Endodermal cell (in vitro differentiated cells): ENCODE data around the gene CASP14. TPM values are rescaled to one million over a fixed set of nuclear protein-coding genes. Genes with fewer than 3 reads are reported as not detected.

Experiments used
- DNase-seq: peaks from one replicate; pipeline ENCODE4 v3.0.0-alpha.2; 2017
- H3K27ac ChIP-seq: 2 replicates; pipeline ENCODE4 v1.5.1; 2013; ENCODE audit warnings: mild to moderate bottlenecking, low read depth, low read length, moderate library complexity
- H3K27me3 ChIP-seq: 2 replicates; pipeline ENCODE4 v1.6.1; 2013; ENCODE audit warnings: mild to moderate bottlenecking, low read length, moderate library complexity; ENCODE audit not compliant: insufficient read depth, control insufficient read depth, poor library complexity, severe bottlenecking
- H3K36me3 ChIP-seq: 2 replicates; pipeline ENCODE4 v1.7.0; 2013; ENCODE audit warnings: mild to moderate bottlenecking, low read length, moderate library complexity; ENCODE audit not compliant: control insufficient read depth, insufficient read depth
- H3K4me1 ChIP-seq: one replicate; pipeline ENCODE4 v1.7.0; 2013; ENCODE audit warnings: low read length; ENCODE audit not compliant: control insufficient read depth, insufficient read depth
- H3K4me3 ChIP-seq: 2 replicates; pipeline ENCODE4 v1.5.1; 2013; ENCODE audit warnings: mild to moderate bottlenecking, low read length, moderate library complexity
- H3K9ac ChIP-seq: 2 replicates; pipeline ENCODE4 v1.6.1; 2013; ENCODE audit warnings: mild to moderate bottlenecking, low read length, moderate library complexity; ENCODE audit not compliant: poor library complexity, severe bottlenecking; ENCODE audit errors: extremely low read depth
- H3K9me3 ChIP-seq: 2 replicates; pipeline ENCODE4 v1.6.1; 2013; ENCODE audit warnings: mild to moderate bottlenecking, low read length, moderate library complexity; ENCODE audit not compliant: control insufficient read depth
- H3K27ac Mint-ChIP-seq: 2 replicates; pipeline ENCODE4 v1.8.0; 2020; ENCODE audit warnings: mixed read lengths
- H3K27me3 Mint-ChIP-seq: 2 replicates; pipeline ENCODE4 v1.8.0; 2021; ENCODE audit warnings: mild to moderate bottlenecking, mixed read lengths; ENCODE audit not compliant: insufficient read depth
- H3K36me3 Mint-ChIP-seq: 2 replicates; pipeline ENCODE4 v1.8.0; 2020; ENCODE audit warnings: low read depth, mixed read lengths
- H3K4me1 Mint-ChIP-seq: 2 replicates; pipeline ENCODE4 v1.8.0; 2020; ENCODE audit warnings: mixed read lengths
- H3K4me3 Mint-ChIP-seq: 2 replicates; pipeline ENCODE4 v1.8.0; 2020; ENCODE audit warnings: mild to moderate bottlenecking, moderate library complexity, mixed read lengths
- H3K9me3 Mint-ChIP-seq: 2 replicates; pipeline ENCODE4 v1.8.0; 2020; ENCODE audit warnings: mild to moderate bottlenecking, mixed read lengths
- CTCF ChIP-seq: fragments of 200-600 bp; sonication (generic); conservative IDR thresholded peaks from 2 replicates; pipeline ENCODE4 v1.5.0; 2021; ENCODE audit warnings: antibody characterized with exemption, mild to moderate bottlenecking
- WGBS, 2 experiments: methylation state at CpG; one replicate each; pipeline versions ENCODE4 v1.1.5 to v1.1.7; 2013; ENCODE audit warnings: missing lambda C conversion rate in 2 of 2, mixed read lengths in 1 of 2; ENCODE audit not compliant: insufficient coverage in 1 of 2, insufficient read length in 1 of 2; 5-methylcytosine and 5-hydroxymethylcytosine counted together
- total RNA-seq, 2 donors: library from RNA; stranded (reverse); fragmentation: NEBNext Ultra II Directional in 1 of 2; extraction: Animal tissue kit (Norgen Biotek cat#: 25700) in 1 of 2; gene quantifications; 2 replicates in 1 of 2; 3 replicates in 1 of 2; pipeline ENCODE4 v1.2.1, GENCODE V29; 2021

The CASP14 gene
- total RNA-seq, 2 donors from 2014 or later = not detected

- Histone ChIP-seq H3K27ac (no peak overlapping the region), H3K36me3 (no peaks in the 10 kb centered on the region), H3K4me1 (no peaks in the 10 kb centered on the region), H3K27me3 (no peaks in the 10 kb centered on the region), H3K9me3 (no peaks in the 10 kb centered on the region), H3K4me3 (no peak overlapping the region), H3K9ac (no peak overlapping the region)
- H3K4me3 Mint-ChIP-seq = no peak overlapping the region
- H3K36me3 Mint-ChIP-seq = no peaks in the 10 kb centered on the region
- no peak for TF ChIP-seq CTCF
- peaks cover 13% of the 10 kb centered on the region for H3K9me3 Mint-ChIP-seq
- no peak overlapping the region for H3K27ac Mint-ChIP-seq
- DNase-seq = no peak
- H3K27me3 Mint-ChIP-seq = peaks cover 6% of the 10 kb centered on the region
- WGBS, 2 experiments = 90 to 93% methylated on average over 3 of the region's 3 CpGs
- no peaks in the 10 kb centered on the region for H3K4me1 Mint-ChIP-seq
Measured at GRCh38 chr19:15099017-15099582, 49.8 kb downstream of the CASP14 start.

GRCh38 chr19:15101479-15102082, 52.3 kb downstream of the CASP14 start:
- Histone ChIP-seq H3K27me3 (no peaks in the 10 kb centered on the region), H3K4me1 (no peaks in the 10 kb centered on the region), H3K9ac (no peak overlapping the region), H3K27ac (no peak overlapping the region), H3K9me3 (no peaks in the 10 kb centered on the region), H3K36me3 (no peaks in the 10 kb centered on the region), H3K4me3 (no peak overlapping the region)
- 60 to 61% methylated on average over 3 of the region's 3 CpGs for WGBS, 2 experiments
- peaks cover 17% of the 10 kb centered on the region for H3K9me3 Mint-ChIP-seq
- H3K27me3 Mint-ChIP-seq = peaks cover 9% of the 10 kb centered on the region
- TF ChIP-seq CTCF = peak; percentile 82
- peaks cover under 1% of the 10 kb centered on the region for H3K4me1 Mint-ChIP-seq
- H3K27ac Mint-ChIP-seq = no peak overlapping the region
- no peaks in the 10 kb centered on the region for H3K36me3 Mint-ChIP-seq
- peak; percentile 90 for DNase-seq
- no peak overlapping the region for H3K4me3 Mint-ChIP-seq

GRCh38 chr19:15104003-15104402, 54.7 kb downstream of the CASP14 start:
- H3K9ac ChIP-seq = no peak overlapping the region
- H3K4me3 Mint-ChIP-seq = no peak overlapping the region
- peaks cover 8% of the 10 kb centered on the region for H3K27me3 Mint-ChIP-seq
- no peaks in the 10 kb centered on the region for H3K36me3 ChIP-seq
- no peak overlapping the region for H3K27ac ChIP-seq
- H3K4me1 ChIP-seq = no peaks in the 10 kb centered on the region
- no peaks in the 10 kb centered on the region for H3K36me3 Mint-ChIP-seq
- H3K9me3 ChIP-seq = no peaks in the 10 kb centered on the region
- peaks cover 10% of the 10 kb centered on the region for H3K4me1 Mint-ChIP-seq
- peaks cover 17% of the 10 kb centered on the region for H3K9me3 Mint-ChIP-seq
- no peaks in the 10 kb centered on the region for H3K27me3 ChIP-seq
- WGBS, 2 experiments = 65% methylated on average over 1 of the region's 1 CpG; no CpG with 5 or more reads in 1 of the 2 experiments
- H3K4me3 ChIP-seq = no peak overlapping the region
- DNase-seq = no peak
- no peak for TF ChIP-seq CTCF
- no peak overlapping the region for H3K27ac Mint-ChIP-seq
